SK-N-SH treated with all-trans-retinoic acid at 6 μM for 48 hours (cell line): Measurements from ENCODE around the gene CEP20.

Experiments
- ATAC-seq: fragments of 200-7000 bp; cut with Tn5 transposase; 3 replicates; pipeline ENCODE4 v1.9.1; 2020; ENCODE audit warnings: mild to moderate bottlenecking, moderate library complexity
- ARNTL ChIP-seq: fragments of 450-650 bp; formaldehyde crosslinking; IDR thresholded peaks from 2 replicates; pipeline ENCODE4 v1.5.0; 2020; ENCODE audit warnings: low read depth, mild to moderate bottlenecking, moderate library complexity, borderline replicate concordance
- BACH2 ChIP-seq: fragments of 250-450 bp; sonication (Bioruptor Pico); IDR thresholded peaks from 2 replicates; pipeline ENCODE4 v1.9.0; 2021; ENCODE audit warnings: mild to moderate bottlenecking, borderline replicate concordance
- CREB5 ChIP-seq: fragments of 250-450 bp; sonication (Bioruptor Pico); IDR thresholded peaks from 2 replicates; pipeline ENCODE4 v1.5.1; 2020; ENCODE audit warnings: low read depth, mild to moderate bottlenecking, moderate library complexity
- CSDC2 ChIP-seq: fragments of 250-450 bp; sonication (Bioruptor Pico); IDR thresholded peaks from 2 replicates; pipeline ENCODE4 v1.5.0; 2020; ENCODE audit warnings: mild to moderate bottlenecking, moderate library complexity
- ESRRG ChIP-seq: fragments of 250-450 bp; sonication (Bioruptor Pico); IDR thresholded peaks from 2 replicates; pipeline ENCODE4 v1.6.1; 2021; ENCODE audit warnings: mild to moderate bottlenecking
- ISL1 ChIP-seq: fragments of 250-450 bp; sonication (Bioruptor Pico); IDR thresholded peaks from 2 replicates; pipeline ENCODE4 v2.1.2; 2022; ENCODE audit warnings: mild to moderate bottlenecking, moderate library complexity
- POU6F1 ChIP-seq: fragments of 250-450 bp; sonication (Bioruptor Pico); IDR thresholded peaks from 2 replicates; pipeline ENCODE4 v1.8.0; 2021; ENCODE audit warnings: low read depth, mild to moderate bottlenecking, moderate library complexity, borderline replicate concordance
- PPARA ChIP-seq: fragments of 250-450 bp; sonication (Bioruptor Pico); IDR thresholded peaks from 2 replicates; pipeline ENCODE4 v1.5.0; 2020; ENCODE audit warnings: mild to moderate bottlenecking, borderline replicate concordance
- RARB ChIP-seq: fragments of 250-450 bp; sonication (Bioruptor Pico); IDR thresholded peaks from 2 replicates; pipeline ENCODE4 v1.8.0; 2021; ENCODE audit warnings: mild to moderate bottlenecking, moderate library complexity
- TCF4 ChIP-seq: fragments of 250-450 bp; sonication (Bioruptor Pico); IDR thresholded peaks from 2 replicates; pipeline ENCODE4 v1.8.0; 2021; ENCODE audit warnings: mild to moderate bottlenecking, moderate library complexity, borderline replicate concordance
- ZC3H10 ChIP-seq: fragments of 250-450 bp; sonication (Bioruptor Pico); IDR thresholded peaks from 2 replicates; pipeline ENCODE4 v1.5.1; 2021; ENCODE audit warnings: mild to moderate bottlenecking, moderate library complexity
- ZFP3 ChIP-seq: fragments of 250-450 bp; sonication (Bioruptor Pico); IDR thresholded peaks from 2 replicates; pipeline ENCODE4 v1.5.0; 2020; ENCODE audit warnings: mild to moderate bottlenecking, moderate library complexity
- ZFP30 ChIP-seq: fragments of 450-650 bp; formaldehyde crosslinking; IDR thresholded peaks from 2 replicates; pipeline ENCODE4 v1.5.0; 2022; ENCODE audit warnings: mild to moderate bottlenecking, moderate library complexity
- ZNF565 ChIP-seq: fragments of 450-650 bp; formaldehyde crosslinking; conservative IDR thresholded peaks from 2 replicates; pipeline ENCODE4 v1.5.0; 2020; ENCODE audit warnings: low read depth, mild to moderate bottlenecking, moderate library complexity
- ZNF70 ChIP-seq: fragments of 450-650 bp; formaldehyde crosslinking; IDR thresholded peaks from 2 replicates; pipeline ENCODE4 v1.5.0; 2020; ENCODE audit warnings: mild to moderate bottlenecking, moderate library complexity
- ZNF8 ChIP-seq: fragments of 450-650 bp; formaldehyde crosslinking; IDR thresholded peaks from 2 replicates; pipeline ENCODE4 v1.5.0; 2020; ENCODE audit warnings: mild to moderate bottlenecking, moderate library complexity
- TF ChIP-seq, protein P1 (sequence below): fragments of 250-450 bp; sonication (Bioruptor Pico); IDR thresholded peaks from 2 replicates; pipeline ENCODE4 v1.5.1; 2021; ENCODE audit warnings: mild to moderate bottlenecking, moderate library complexity
- TF ChIP-seq, protein P2 (sequence below): fragments of 250-450 bp; sonication (Bioruptor Pico); IDR thresholded peaks from 2 replicates; pipeline ENCODE4 v1.8.0; 2020; ENCODE audit warnings: mild to moderate bottlenecking, moderate library complexity, borderline replicate concordance

The CEP20 gene

GRCh38 chr16:15865742-15866141, 22.7 kb downstream of the CEP20 start (continued):
- TF ChIP-seq POU6F1 (no peak), ZNF8 (CRISPR knock-in tag) (no peak), ISL1 (CRISPR knock-in tag) (no peak)

DNA sequence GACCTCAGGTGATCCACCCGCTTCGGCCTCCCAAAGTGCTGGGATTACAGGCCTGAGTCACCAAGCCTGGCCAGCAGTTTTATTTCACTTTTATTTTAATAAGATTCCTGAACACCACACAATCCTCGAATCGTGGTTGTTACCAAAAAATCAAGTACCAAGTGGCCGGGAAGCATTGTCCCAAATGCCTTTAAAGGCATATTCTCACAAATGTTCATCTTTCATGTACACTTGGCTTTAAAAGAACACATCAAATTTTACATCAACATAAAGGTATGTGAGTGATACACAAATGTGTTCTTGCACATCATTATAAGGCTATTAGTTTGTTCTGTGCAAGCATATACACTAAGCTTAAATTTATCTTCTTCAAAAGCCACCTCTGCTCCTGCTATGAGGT, 23.5 kb downstream of the CEP20 start:
- no peak for TF ChIP-seq BACH2 (CRISPR knock-in tag)
- no peak for ATAC-seq

- TF ChIP-seq RARB (CRISPR knock-in tag) (no peak), ZNF70 (CRISPR knock-in tag) (no peak), ZNF565 (no peak), CSDC2 (CRISPR knock-in tag) (no peak), ZFP30 (no peak), ARNTL (CRISPR knock-in tag) (no peak), POU6F1 (no peak), ESRRG (CRISPR knock-in tag) (no peak), TCF4 (CRISPR knock-in tag) (no peak), ZC3H10 (no peak), CREB5 (CRISPR knock-in tag) (no peak), ZNF8 (CRISPR knock-in tag) (no peak), BACH2 (CRISPR knock-in tag) (no peak)
- TF ChIP-seq, protein P1, sequence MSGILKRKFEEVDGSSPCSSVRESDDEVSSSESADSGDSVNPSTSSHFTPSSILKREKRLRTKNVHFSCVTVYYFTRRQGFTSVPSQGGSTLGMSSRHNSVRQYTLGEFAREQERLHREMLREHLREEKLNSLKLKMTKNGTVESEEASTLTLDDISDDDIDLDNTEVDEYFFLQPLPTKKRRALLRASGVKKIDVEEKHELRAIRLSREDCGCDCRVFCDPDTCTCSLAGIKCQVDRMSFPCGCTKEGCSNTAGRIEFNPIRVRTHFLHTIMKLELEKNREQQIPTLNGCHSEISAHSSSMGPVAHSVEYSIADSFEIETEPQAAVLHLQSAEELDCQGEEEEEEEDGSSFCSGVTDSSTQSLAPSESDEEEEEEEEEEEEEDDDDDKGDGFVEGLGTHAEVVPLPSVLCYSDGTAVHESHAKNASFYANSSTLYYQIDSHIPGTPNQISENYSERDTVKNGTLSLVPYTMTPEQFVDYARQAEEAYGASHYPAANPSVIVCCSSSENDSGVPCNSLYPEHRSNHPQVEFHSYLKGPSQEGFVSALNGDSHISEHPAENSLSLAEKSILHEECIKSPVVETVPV (CRISPR knock-in tag) = no peak
- TF ChIP-seq, protein P2, sequence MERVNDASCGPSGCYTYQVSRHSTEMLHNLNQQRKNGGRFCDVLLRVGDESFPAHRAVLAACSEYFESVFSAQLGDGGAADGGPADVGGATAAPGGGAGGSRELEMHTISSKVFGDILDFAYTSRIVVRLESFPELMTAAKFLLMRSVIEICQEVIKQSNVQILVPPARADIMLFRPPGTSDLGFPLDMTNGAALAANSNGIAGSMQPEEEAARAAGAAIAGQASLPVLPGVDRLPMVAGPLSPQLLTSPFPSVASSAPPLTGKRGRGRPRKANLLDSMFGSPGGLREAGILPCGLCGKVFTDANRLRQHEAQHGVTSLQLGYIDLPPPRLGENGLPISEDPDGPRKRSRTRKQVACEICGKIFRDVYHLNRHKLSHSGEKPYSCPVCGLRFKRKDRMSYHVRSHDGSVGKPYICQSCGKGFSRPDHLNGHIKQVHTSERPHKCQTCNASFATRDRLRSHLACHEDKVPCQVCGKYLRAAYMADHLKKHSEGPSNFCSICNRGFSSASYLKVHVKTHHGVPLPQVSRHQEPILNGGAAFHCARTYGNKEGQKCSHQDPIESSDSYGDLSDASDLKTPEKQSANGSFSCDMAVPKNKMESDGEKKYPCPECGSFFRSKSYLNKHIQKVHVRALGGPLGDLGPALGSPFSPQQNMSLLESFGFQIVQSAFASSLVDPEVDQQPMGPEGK = no peak
- no peak for ATAC-seq
These were observed 26.4 kb downstream of the CEP20 start for GRCh38 chr16:15861996-15862395.

- TF ChIP-seq, protein P1 (CRISPR knock-in tag) = no peak
- TF ChIP-seq PPARA (no peak), ZNF70 (CRISPR knock-in tag) (no peak), ZC3H10 (no peak), ZFP3 (CRISPR knock-in tag) (no peak), ZNF8 (CRISPR knock-in tag) (no peak), ESRRG (CRISPR knock-in tag) (no peak)
- TF ChIP-seq, protein P2 = no peak
- TF ChIP-seq, all 23 proteins: peak for 0
These were observed 29.3 kb downstream of the CEP20 start for GRCh38 chr16:15858921-15859668.

More at GRCh38 chr16:15858921-15859668, 29.3 kb downstream of the CEP20 start:
- no peak for ATAC-seq
